ENCODE results near the gene HS6ST1. TPM values are rescaled to one million over a fixed set of nuclear protein-coding genes. Genes with fewer than 3 reads are reported as not detected.
"Not testable (repeated sequence)": the region's sequence is repeated elsewhere in the genome, so short reads cannot be mapped to it uniquely, and the experiment has no call there.

The HS6ST1 gene
- polyA plus RNA-seq, 3 donors: 18.9 to 20.6 (median 20.0) TPM

- no peak overlapping the region for H3K27ac ChIP-seq (ENCODE audit: low read depth, low read length)
- WGBS, 3 donors: 83 to 92% (median 85%) methylated on average over 7 of the region's 7 CpGs
Observed at GRCh38 chr2:128279009-128279408, 39.7 kb downstream of the HS6ST1 start.

- no peak overlapping the region for H3K27ac ChIP-seq (ENCODE audit: low read depth, low read length)
- 86 to 87% (median 86%) methylated on average over 14 of the region's 14 CpGs for WGBS, 3 donors
Observed at GRCh38 chr2:128277961-128278681, 40.5 kb downstream of the HS6ST1 start.

- no peak overlapping the region for H3K27ac ChIP-seq (ENCODE audit: low read depth, low read length)
- WGBS, 3 donors: 83 to 90% (median 84%) methylated on average over 17 of the region's 17 CpGs
Observed at GRCh38 chr2:128276878-128277675, 41.6 kb downstream of the HS6ST1 start.

GRCh38 chr2:128275498-128276045, 43.1 kb downstream of the HS6ST1 start:
- no peak overlapping the region for H3K27ac ChIP-seq (ENCODE audit: low read depth, low read length)
- 95 to 97% (median 96%) methylated on average over 14 of the region's 14 CpGs for WGBS, 3 donors

- WGBS, 3 donors: 97 to 99% (median 97%) methylated on average over 6 of the region's 6 CpGs
- H3K27ac ChIP-seq (ENCODE audit: low read depth, low read length): no peak overlapping the region
Observed at GRCh38 chr2:128274218-128274617, 44.5 kb downstream of the HS6ST1 start.

GRCh38 chr2:128273469-128274081, 45.1 kb downstream of the HS6ST1 start:
- no peak overlapping the region for H3K27ac ChIP-seq (ENCODE audit: low read depth, low read length)
- 80 to 87% (median 86%) methylated on average over 16 of the region's 16 CpGs for WGBS, 3 donors

- 86 to 93% (median 91%) methylated on average over 18 of the region's 18 CpGs for WGBS, 3 donors
- no peak overlapping the region for H3K27ac ChIP-seq (ENCODE audit: low read depth, low read length)
Observed at GRCh38 chr2:128272601-128273468, 45.8 kb downstream of the HS6ST1 start.

GRCh38 chr2:128271911-128272600, 46.6 kb downstream of the HS6ST1 start:
- WGBS, 3 donors: 89 to 93% (median 92%) methylated on average over 17 to 21 of the region's 21 CpGs
- H3K27ac ChIP-seq (ENCODE audit: low read depth, low read length): no peak overlapping the region

GRCh38 chr2:128271597-128271910, 47.1 kb downstream of the HS6ST1 start:
- 91 to 96% (median 94%) methylated on average over 12 of the region's 12 CpGs for WGBS, 3 donors
- H3K27ac ChIP-seq (ENCODE audit: low read depth, low read length): no peak overlapping the region

GRCh38 chr2:128270672-128271596, 47.7 kb downstream of the HS6ST1 start:
- H3K27ac ChIP-seq (ENCODE audit: low read depth, low read length): no peak overlapping the region
- WGBS, 3 donors: 88 to 92% (median 92%) methylated on average over 18 of the region's 18 CpGs

GRCh38 chr2:128269990-128270671, 48.5 kb downstream of the HS6ST1 start:
- no peak overlapping the region for H3K27ac ChIP-seq (ENCODE audit: low read depth, low read length)
- 83 to 88% (median 85%) methylated on average over 13 to 16 of the region's 16 CpGs for WGBS, 3 donors

GRCh38 chr2:128269063-128269989, 49.3 kb downstream of the HS6ST1 start:
- 83 to 88% (median 88%) methylated on average over 23 to 27 of the region's 27 CpGs for WGBS, 3 donors
- H3K27ac ChIP-seq (ENCODE audit: low read depth, low read length): no peak overlapping the region

- not testable (repeated sequence) for H3K27ac ChIP-seq (ENCODE audit: low read depth, low read length)
- WGBS, 3 donors: 93 to 96% (median 95%) methylated on average over 19 to 20 of the region's 23 CpGs
Observed at GRCh38 chr2:128268611-128269010, 50.1 kb downstream of the HS6ST1 start.

GRCh38 chr2:128268145-128268544, 50.5 kb downstream of the HS6ST1 start:
- WGBS, 3 donors: 93 to 97% (median 96%) methylated on average over 33 to 36 of the region's 38 CpGs
- not testable (repeated sequence) for H3K27ac ChIP-seq (ENCODE audit: low read depth, low read length)

- WGBS, 3 donors: 88 to 93% (median 90%) methylated on average over 11 of the region's 11 CpGs
- not testable (repeated sequence) for H3K27ac ChIP-seq (ENCODE audit: low read depth, low read length)
Observed at GRCh38 chr2:128267649-128268048, 51.0 kb downstream of the HS6ST1 start.
